HepG2 (cell line): ENCODE measurements around the gene NHERF2. TPM values are rescaled to one million over a fixed set of nuclear protein-coding genes. Genes with fewer than 3 reads are reported as not detected.

Experiments
- ADNP ChIP-seq: sonication (generic); formaldehyde crosslinking; IDR thresholded peaks from 2 replicates; pipeline ENCODE4 v1.4.0; 2020; ENCODE audit warnings: missing genetic modification reagents
- EHMT2 ChIP-seq: fragments of 200-600 bp; sonication (generic); IDR thresholded peaks from 2 replicates; pipeline ENCODE4 v1.7.0; 2017; ENCODE audit warnings: antibody characterized with exemption, low read depth, low read length, borderline replicate concordance
- FOXP4 ChIP-seq: sonication (generic); formaldehyde crosslinking; IDR thresholded peaks from 2 replicates; pipeline ENCODE4 v1.4.0; 2020; ENCODE audit warnings: missing genetic modification reagents
- HOXA3 ChIP-seq: sonication (generic); formaldehyde crosslinking; IDR thresholded peaks from 2 replicates; pipeline ENCODE4 v1.5.0; 2020; ENCODE audit warnings: missing genetic modification reagents
- KLF16 ChIP-seq, 2 experiments: sonication (generic) in 1 of 2; formaldehyde crosslinking in 1 of 2; IDR thresholded peaks; 2 replicates each; pipeline versions ENCODE4 v1.6.1 to v1.8.0; 2016 to 2023; ENCODE audit warnings: missing genetic modification reagents in 2 of 2, missing compliant biosample characterization in 1 of 2
- KLF6 ChIP-seq: IDR thresholded peaks from 2 replicates; pipeline ENCODE4 v1.8.0; 2016; ENCODE audit warnings: missing biosample characterization, missing genetic modification reagents
- RARA ChIP-seq: IDR thresholded peaks from 2 replicates; pipeline ENCODE4 v1.6.1; 2016; ENCODE audit warnings: missing genetic modification reagents, missing compliant biosample characterization
- RBFOX2 ChIP-seq: fragments of 200-400 bp; formaldehyde crosslinking; IDR thresholded peaks from 2 replicates; pipeline ENCODE4 v1.6.1; 2017; ENCODE audit warnings: low read depth, mild to moderate bottlenecking, low read length
- RBM39 ChIP-seq: fragments of 200-400 bp; formaldehyde crosslinking; IDR thresholded peaks from one replicate; pipeline ENCODE4 v1.6.1; 2018; ENCODE audit warnings: antibody characterized with exemption, mild to moderate bottlenecking, low read depth, low read length; ENCODE audit not compliant: poor library complexity, severe bottlenecking
- REPIN1 ChIP-seq: sonication (generic); formaldehyde crosslinking; IDR thresholded peaks from 2 replicates; pipeline ENCODE4 v1.8.0; 2022; ENCODE audit warnings: missing genetic modification reagents, low read depth, mild to moderate bottlenecking, borderline replicate concordance
- SNAPC2 ChIP-seq: sonication (generic); formaldehyde crosslinking; IDR thresholded peaks from 2 replicates; pipeline ENCODE4 v1.8.1; 2022; ENCODE audit warnings: mild to moderate bottlenecking, missing genetic modification reagents
- TBL1XR1 ChIP-seq: fragments of 150-350 bp; IDR thresholded peaks from 2 replicates; pipeline ENCODE4 v1.6.1; 2014; ENCODE audit warnings: borderline replicate concordance, low read length; ENCODE audit not compliant: partially characterized antibody
- TGIF2 ChIP-seq: IDR thresholded peaks from 2 replicates; pipeline ENCODE4 v1.6.1; 2016; ENCODE audit warnings: control low read depth, missing compliant biosample characterization
- YEATS4 ChIP-seq: sonication (generic); formaldehyde crosslinking; IDR thresholded peaks from 2 replicates; pipeline ENCODE4 v1.4.0; 2020; ENCODE audit warnings: missing genetic modification reagents, borderline replicate concordance
- ZFP36 ChIP-seq: fragments of 150-350 bp; IDR thresholded peaks from 2 replicates; pipeline ENCODE4 v1.6.1; 2018; ENCODE audit warnings: borderline replicate concordance, low read length, low read depth; ENCODE audit not compliant: partially characterized antibody
- ZFX ChIP-seq: sonication (generic); formaldehyde crosslinking; IDR thresholded peaks from 2 replicates; pipeline ENCODE4 v1.4.0; 2020; ENCODE audit warnings: mild to moderate bottlenecking, low read depth, missing genetic modification reagents, moderate library complexity
- ZNF234 ChIP-seq: sonication (generic); formaldehyde crosslinking; conservative IDR thresholded peaks from 2 replicates; pipeline ENCODE4 v1.5.1; 2020; ENCODE audit warnings: mild to moderate bottlenecking, missing genetic modification reagents
- ZNF260 ChIP-seq: sonication (generic); formaldehyde crosslinking; IDR thresholded peaks from 2 replicates; pipeline ENCODE4 v1.4.0; 2020; ENCODE audit warnings: missing genetic modification reagents, low read depth, mild to moderate bottlenecking, borderline replicate concordance
- ZNF296 ChIP-seq: sonication (generic); formaldehyde crosslinking; conservative IDR thresholded peaks from 2 replicates; pipeline ENCODE4 v1.5.0; 2020; ENCODE audit warnings: mild to moderate bottlenecking, missing genetic modification reagents
- ZNF354B ChIP-seq: sonication (generic); formaldehyde crosslinking; IDR thresholded peaks from 2 replicates; pipeline ENCODE4 v1.8.0; 2022; ENCODE audit warnings: mild to moderate bottlenecking, missing genetic modification reagents
- ZNF362 ChIP-seq: sonication (generic); formaldehyde crosslinking; IDR thresholded peaks from 2 replicates; pipeline ENCODE4 v1.4.0; 2020; ENCODE audit warnings: missing genetic modification reagents, mild to moderate bottlenecking, borderline replicate concordance
- ZNF768 ChIP-seq: sonication (generic); formaldehyde crosslinking; IDR thresholded peaks from 2 replicates; pipeline ENCODE4 v1.4.0; 2020; ENCODE audit warnings: missing genetic modification reagents
- ZNF784 ChIP-seq: sonication (generic); formaldehyde crosslinking; IDR thresholded peaks from 2 replicates; pipeline ENCODE4 v1.5.1; 2020; ENCODE audit warnings: missing genetic modification reagents, mild to moderate bottlenecking, borderline replicate concordance
- ZNF883 ChIP-seq: sonication (generic); formaldehyde crosslinking; IDR thresholded peaks from 2 replicates; pipeline ENCODE4 v1.5.1; 2020; ENCODE audit warnings: mild to moderate bottlenecking, missing genetic modification reagents; ENCODE audit errors: not compliant biosample characterization
- polyA plus RNA-seq, 8 experiments: library from polyadenylated mRNA; depleted of rRNA in 3 of 8; stranded (reverse) in 7 of 8; unstranded in 1 of 8; fragments of >200 nt; fragmentation: Illumina TruSeq in 4 of 8; extraction: Trizol in 4 of 8; gene quantifications; 2 replicates each; pipeline versions ENCODE4 v1.2.1 to v1.2.3, GENCODE V29; 2011 to 2016; ENCODE audit warnings: low read depth in 4 of 8, missing spikeins in 1 of 8, mixed read lengths in 1 of 8; ENCODE audit not compliant: insufficient read depth in 1 of 8
- total RNA-seq, 5 experiments: library from RNA; depleted of rRNA; stranded (reverse); fragments of >200 nt; fragmentation: Illumina TruSeq; extraction: Trizol; gene quantifications; 2 replicates each; pipeline ENCODE4 v1.2.3, GENCODE V29; 2016; ENCODE audit warnings: low read depth in 1 of 5

NHERF2 gene
- total and polyA plus RNA-seq, 2 of the 13 experiments (the other 11 are each of a cell fraction or from before 2014, with no cell fraction given), result 23.7 to 39.3 TPM

GRCh38 chr16:2023092-2024031 lies 3.3 kb upstream of the NHERF2 start (continued):
- no peak for TF ChIP-seq ZNF883 (CRISPR knock-in tag)
- TF ChIP-seq TGIF2, result no peak; the same call in 1 of the 2 replicates
- TF ChIP-seq KLF6 (CRISPR knock-in tag), result peak; percentile 69; the same call in 1 of the 2 replicates
- TF ChIP-seq SNAPC2, result no peak
- TF ChIP-seq FOXP4 (CRISPR knock-in tag), result no peak
- no peak for TF ChIP-seq RBM39
- TF ChIP-seq RARA (CRISPR knock-in tag), result 0 out of 2 replicates have a peak, but pooled peaks have one; percentile 14
- TF ChIP-seq YEATS4, result no peak; the same call in 1 of the 2 replicates
- no peak for TF ChIP-seq ZNF234
- no peak for TF ChIP-seq ZNF260 (CRISPR knock-in tag)
- TF ChIP-seq RBFOX2, result peak; percentile 53; the same call in 1 of the 2 replicates
- TF ChIP-seq ZNF362 (CRISPR knock-in tag), result peak; percentile 19; the same call in 1 of the 2 replicates
- no peak for TF ChIP-seq ZNF296 (CRISPR knock-in tag)
- no peak for TF ChIP-seq ZFP36
- TF ChIP-seq KLF16 (CRISPR knock-in tag; IDR thresholded peaks at IDR 0.05), result peak in 1 of 2 experiments; percentile 78; a peak in 2 of 4 replicates
- TF ChIP-seq HOXA3 (CRISPR knock-in tag), result peak; percentile 61
- TF ChIP-seq ZFX (CRISPR knock-in tag), result peak; percentile 74
- TF ChIP-seq TBL1XR1, result no peak
- TF ChIP-seq ADNP (CRISPR knock-in tag), result no peak
- no peak for TF ChIP-seq ZNF784
- peak; percentile 57; the same call in 1 of the 2 replicates for TF ChIP-seq ZNF354B
- no peak for TF ChIP-seq ZNF768 (CRISPR knock-in tag)
- peak; percentile 58; the same call in 1 of the 2 replicates for TF ChIP-seq REPIN1 (CRISPR knock-in tag)
- no peak for TF ChIP-seq EHMT2
